Activated CD4-positive, alpha-beta T cell treated with anti-CD3 and anti-CD28 coated beads, Interleukin-2, Interleukin-4, amounts not matched to agents 100 ng/mL and 50 ng/mL, durations not matched to agents 16 hours and 8 hours (primary cell): ENCODE data around the gene RGS8.
A peak's percentile ranks its signal among the peaks of the same experiment; 100 is the strongest.

Source experiments
- DNase-seq: peaks from one replicate; pipeline ENCODE4 v3.0.0-alpha.2; 2020; ENCODE audit warnings: low spot score

RGS8 gene

GRCh38 chr1:182684116-182684828 is at the start of gene RGS8:
TSS of gene RGS8 (minus strand) at chr1:182684587. CDS start at chr1:182669649, 14,938 bp downstream.
- no peak for DNase-seq

GRCh38 chr1:182731852-182732575 is 47.6 kb upstream of the RGS8 start:
- DNase-seq: no peak

GRCh38 chr1:182726912-182727311 is 42.5 kb upstream of the RGS8 start:
- no peak for DNase-seq

- no peak for DNase-seq
These were observed 41.2 kb upstream of the RGS8 start for GRCh38 chr1:182725259-182726255.

- DNase-seq: no peak
These were observed 39.8 kb upstream of the RGS8 start for GRCh38 chr1:182724215-182724614.

GRCh38 chr1:182723200-182723599 is 38.8 kb upstream of the RGS8 start:
- no peak for DNase-seq

- no peak for DNase-seq
These were observed 37.1 kb upstream of the RGS8 start for GRCh38 chr1:182721525-182721924.

GRCh38 chr1:182720463-182720862 is 36.1 kb upstream of the RGS8 start:
- no peak for DNase-seq

- no peak for DNase-seq
These were observed 35.2 kb upstream of the RGS8 start for GRCh38 chr1:182719553-182719952.

GRCh38 chr1:182718311-182718710 is 33.9 kb upstream of the RGS8 start:
- DNase-seq: no peak

- DNase-seq: no peak
These were observed 32.6 kb upstream of the RGS8 start for GRCh38 chr1:182716740-182717720.

GRCh38 chr1:182715531-182715930 is 31.1 kb upstream of the RGS8 start:
- DNase-seq: no peak

GRCh38 chr1:182714546-182714945 is 30.2 kb upstream of the RGS8 start:
- no peak for DNase-seq

- no peak for DNase-seq
These were observed 29.6 kb upstream of the RGS8 start for GRCh38 chr1:182713939-182714338.

- DNase-seq: no peak
These were observed 29.1 kb upstream of the RGS8 start for GRCh38 chr1:182713492-182713891.

GRCh38 chr1:182709855-182710254 is 25.5 kb upstream of the RGS8 start:
- DNase-seq: no peak

- DNase-seq: peak; percentile 24
These were observed 24.9 kb upstream of the RGS8 start for GRCh38 chr1:182709225-182709764.

- DNase-seq: no peak
These were observed 22.7 kb upstream of the RGS8 start for GRCh38 chr1:182707122-182707521.

- DNase-seq: no peak
These were observed 20.3 kb upstream of the RGS8 start for GRCh38 chr1:182704677-182705076.

- DNase-seq: no peak
These were observed 19.2 kb upstream of the RGS8 start for GRCh38 chr1:182703539-182703938.
